HepG2 (cell line): ENCODE measurements around the gene CAMTA1. TPM values are rescaled to one million over a fixed set of nuclear protein-coding genes. Genes with fewer than 3 reads are reported as not detected.

Source experiments
- ATAC-seq: fragments of 200-7000 bp; cut with Tn5 transposase; 3 replicates; pipeline ENCODE4 v1.9.1; 2020; ENCODE audit warnings: mild to moderate bottlenecking, moderate library complexity
- BruUV-seq: library from RNA; stranded (reverse); fragments of 400-500 nt; replicated peaks from 2 replicates; lab custom pipeline; 2021; lab: Mats Ljungman, UMichigan
- CTCF ChIA-PET: fragments of 300-600 bp; formaldehyde crosslinking; extraction: SDS; loops from one replicate; lab custom pipeline; 2021; ENCODE audit warnings: low total read pairs, inconsistent platforms, low intra/inter-chr PET ratio; lab: Yijun Ruan, JAX
- POLR2A ChIA-PET: fragments of 350-600 bp; sonication (Branson Sonifier 250); formaldehyde crosslinking; loops from one replicate; lab custom pipeline; 2020; ENCODE audit warnings: antibody characterized with exemption, inconsistent platforms; lab: Yijun Ruan, JAX
- DNase-seq: peaks from one replicate; pipeline ENCODE4 v3.0.0-alpha.2; 2015; ENCODE audit warnings: low spot score
- FAIRE-seq: peaks from 3 replicates; lab custom pipeline; 2011; peaks lifted over from hg19 to GRCh38; lab: Jason Lieb, UNC
- H2AFZ ChIP-seq: one replicate; pipeline ENCODE4 v1.6.1; 2011; ENCODE audit warnings: low read length, inconsistent platforms
- H3K27ac ChIP-seq: fragments of 300-600 bp; 3 replicates; pipeline ENCODE4 v1.8.0; 2011; ENCODE audit warnings: mixed run types, mild to moderate bottlenecking, mixed read lengths, low read length, inconsistent platforms; ENCODE audit not compliant: insufficient read depth; ENCODE audit errors: extremely low read length
- H3K27me3 ChIP-seq, 2 experiments: fragments of 200-600 bp in 1 of 2; 2 replicates in 1 of 2; 3 replicates in 1 of 2; pipeline versions ENCODE4 v1.6.0 to v1.8.0; 2011; ENCODE audit warnings: low read length in 2 of 2, mild to moderate bottlenecking in 2 of 2, moderate library complexity in 2 of 2, inconsistent platforms in 1 of 2; ENCODE audit not compliant: insufficient read depth in 2 of 2, control insufficient read depth in 1 of 2
- H3K36me3 ChIP-seq, 2 experiments: fragments of 200-600 bp in 1 of 2; replicated peaks in 1 of 2; 2 replicates in 1 of 2; 3 replicates in 1 of 2; pipeline versions ENCODE4 v1.5.1 to v1.8.0; 2011; ENCODE audit warnings: low read length in 2 of 2, inconsistent platforms in 1 of 2; ENCODE audit not compliant: insufficient read depth in 2 of 2, control insufficient read depth in 1 of 2
- H3K4me1 ChIP-seq: 2 replicates; pipeline ENCODE4 v1.5.1; 2012; ENCODE audit warnings: low read length, inconsistent platforms; ENCODE audit not compliant: insufficient read depth
- H3K4me2 ChIP-seq: 2 replicates; pipeline ENCODE4 v1.6.0; 2011; ENCODE audit warnings: low read depth, low read length, inconsistent platforms
- H3K4me3 ChIP-seq, 3 experiments: fragments of 200-600 bp in 1 of 3; sonication (generic), shearing (Covaris generic) in 1 of 3; replicated peaks in 1 of 3; 2 replicates each; pipeline ENCODE4 v1.5.1; 2011 to 2016; ENCODE audit warnings: low read length in 3 of 3, inconsistent platforms in 2 of 3, low read depth in 2 of 3, mild to moderate bottlenecking in 2 of 3, control low read depth in 1 of 3, mixed read lengths in 1 of 3; ENCODE audit not compliant: insufficient read depth in 1 of 3
- H3K79me2 ChIP-seq: one replicate; pipeline ENCODE4 v1.6.1; 2011; ENCODE audit warnings: low read length, inconsistent platforms; ENCODE audit not compliant: insufficient read depth
- H3K9ac ChIP-seq: 2 replicates; pipeline ENCODE4 v1.6.0; 2011; ENCODE audit warnings: mild to moderate bottlenecking, low read depth, low read length, inconsistent platforms; ENCODE audit not compliant: insufficient read depth
- H3K9me3 ChIP-seq: 2 replicates; pipeline ENCODE4 v1.5.1; 2012; ENCODE audit warnings: mild to moderate bottlenecking, low read length
- H4K20me1 ChIP-seq: 2 replicates; pipeline ENCODE4 v1.6.0; 2011; ENCODE audit warnings: inconsistent platforms, mild to moderate bottlenecking, low read length, moderate library complexity; ENCODE audit not compliant: insufficient read depth
- DDIT3 ChIP-seq: sonication (generic); formaldehyde crosslinking; IDR thresholded peaks from 2 replicates; pipeline ENCODE4 v1.4.0; 2020; ENCODE audit warnings: mild to moderate bottlenecking, missing genetic modification reagents
- EEA1 ChIP-seq: sonication (generic); formaldehyde crosslinking; IDR thresholded peaks from 2 replicates; pipeline ENCODE4 v1.5.1; 2020; ENCODE audit warnings: mild to moderate bottlenecking, missing genetic modification reagents, borderline replicate concordance
- KDM4B ChIP-seq: sonication (generic); formaldehyde crosslinking; IDR thresholded peaks from 2 replicates; pipeline ENCODE4 v1.4.0; 2020; ENCODE audit warnings: missing genetic modification reagents
- SP140L ChIP-seq: sonication (generic); formaldehyde crosslinking; IDR thresholded peaks from 2 replicates; pipeline ENCODE4 v1.4.0; 2020; ENCODE audit warnings: missing genetic modification reagents, borderline replicate concordance
- ZFP91 ChIP-seq: sonication (generic); formaldehyde crosslinking; IDR thresholded peaks from 2 replicates; pipeline ENCODE4 v1.9.0; 2022; ENCODE audit warnings: missing genetic modification reagents, mild to moderate bottlenecking, borderline replicate concordance
- ZGPAT ChIP-seq: IDR thresholded peaks from 2 replicates; pipeline ENCODE4 v1.6.1; 2016; ENCODE audit warnings: mild to moderate bottlenecking
- ZMAT3 ChIP-seq: sonication (generic); formaldehyde crosslinking; conservative IDR thresholded peaks from 2 replicates; pipeline ENCODE4 v1.7.0; 2021; ENCODE audit warnings: missing genetic modification reagents
- ZNF10 ChIP-seq: sonication (generic); formaldehyde crosslinking; IDR thresholded peaks from 2 replicates; pipeline ENCODE4 v1.4.0; 2020; ENCODE audit warnings: mild to moderate bottlenecking, low read depth, missing genetic modification reagents, borderline replicate concordance
- ZNF564 ChIP-seq: sonication (generic); formaldehyde crosslinking; IDR thresholded peaks from 2 replicates; pipeline ENCODE4 v1.8.1; 2023; ENCODE audit warnings: mild to moderate bottlenecking, missing genetic modification reagents
- ZNF577 ChIP-seq: sonication (generic); formaldehyde crosslinking; IDR thresholded peaks from 2 replicates; pipeline ENCODE4 v1.4.0; 2020; ENCODE audit warnings: mild to moderate bottlenecking, low read depth, missing genetic modification reagents, borderline replicate concordance
- ZNF607 ChIP-seq: sonication (generic); formaldehyde crosslinking; IDR thresholded peaks from 2 replicates; pipeline ENCODE4 v1.5.1; 2020; ENCODE audit warnings: missing genetic modification reagents, mild to moderate bottlenecking, borderline replicate concordance
- ZNF746 ChIP-seq: sonication (generic); formaldehyde crosslinking; IDR thresholded peaks from 2 replicates; pipeline ENCODE4 v1.8.0; 2022; ENCODE audit warnings: mild to moderate bottlenecking, missing genetic modification reagents
- WGBS: methylation state at CpG from one replicate; pipeline ENCODE4 v1.1.6; 2017; ENCODE audit warnings: low lambda C conversion rate; 5-methylcytosine and 5-hydroxymethylcytosine counted together
- in situ Hi-C: cut with HindIII; loops from 2 replicates; pipeline ENCODE4 v1.10.0; 2017; ENCODE audit warnings: low pct_unique_long_range_greater_than_20kb; ENCODE audit not compliant: extremely low pct_ligation_motif_present
- intact Hi-C: fragments of 100-400 bp; cut with micrococcal nuclease; formaldehyde crosslinking; loops from one replicate; pipeline ENCODE4 v1.10.0; 2022; ENCODE audit not compliant: unreplicated experiment
- polyA plus RNA-seq, 8 experiments: library from polyadenylated mRNA; depleted of rRNA in 3 of 8; stranded (reverse) in 7 of 8; unstranded in 1 of 8; fragments of >200 nt; fragmentation: Illumina TruSeq in 4 of 8; extraction: Trizol in 4 of 8; gene quantifications; 2 replicates each; pipeline versions ENCODE4 v1.2.1 to v1.2.3, GENCODE V29; 2011 to 2016; ENCODE audit warnings: low read depth in 4 of 8, missing spikeins in 1 of 8, mixed read lengths in 1 of 8; ENCODE audit not compliant: insufficient read depth in 1 of 8
- total RNA-seq, 5 experiments: library from RNA; depleted of rRNA; stranded (reverse); fragments of >200 nt; fragmentation: Illumina TruSeq; extraction: Trizol; gene quantifications; 2 replicates each; pipeline ENCODE4 v1.2.3, GENCODE V29; 2016; ENCODE audit warnings: low read depth in 1 of 5

The CAMTA1 gene
- total and polyA plus RNA-seq, 2 of the 13 experiments (the other 11 are each of a cell fraction or from before 2014, with no cell fraction given), result 25.0 to 36.4 TPM

GRCh38 chr1:7098641-7099040, 313.4 kb downstream of the CAMTA1 start:
- Histone ChIP-seq H3K4me3 (no peak overlapping the region), H3K36me3 (no peaks in the 10 kb centered on the region), H3K9ac (no peak overlapping the region), H2AFZ (no peak overlapping the region), H3K4me1 (peaks cover 16% of the 10 kb centered on the region; the same call in 1 of the 2 replicates), H3K4me2 (no peak overlapping the region), H3K27ac (no peak overlapping the region), H4K20me1 (no peaks in the 10 kb centered on the region), H3K79me2 (no peaks in the 10 kb centered on the region), H3K9me3 (0 out of 2 replicates have a peak, but pooled peaks cover 4% of the 10 kb centered on the region), H3K27me3 (peaks cover 6 to 37% of the 10 kb centered on the region in 2 experiments; a peak in 3 of 5 replicates)
- ATAC-seq (no peak), FAIRE-seq (no peak), DNase-seq (no peak)
- CTCF ChIA-PET, result no interaction called here
- intact Hi-C loops, result no loop called here
- WGBS, result 3% methylated on average over 3 of the region's 7 CpGs
- in situ Hi-C loops, result no loop called here
- TF ChIP-seq KDM4B, result no peak
- POLR2A ChIA-PET, result no interaction called here
- BruUV-seq, result no TSS peak

- CTCF ChIA-PET, result no interaction called here
- BruUV-seq, result no TSS peak
Observed at GRCh38 chr1:7100479-7100878, 315.2 kb downstream of the CAMTA1 start.

More at GRCh38 chr1:7100479-7100878, 315.2 kb downstream of the CAMTA1 start:
- H3K4me1 ChIP-seq, result peaks cover 16% of the 10 kb centered on the region; the same call in 1 of the 2 replicates
- no peak overlapping the region for H3K27ac ChIP-seq
- H4K20me1 ChIP-seq, result no peaks in the 10 kb centered on the region
- ATAC-seq (no peak), DNase-seq (no peak), FAIRE-seq (no peak)
- POLR2A ChIA-PET, result no interaction called here
- intact Hi-C loops (no loop called here), in situ Hi-C loops (no loop called here)
- H3K9ac ChIP-seq, result no peak overlapping the region
- H3K79me2 ChIP-seq, result no peaks in the 10 kb centered on the region
- TF ChIP-seq ZFP91 (CRISPR knock-in tag) (no peak), SP140L (CRISPR knock-in tag) (no peak), ZMAT3 (no peak), EEA1 (CRISPR knock-in tag) (no peak), ZNF564 (CRISPR knock-in tag) (no peak), ZNF577 (no peak), ZNF607 (CRISPR knock-in tag) (no peak), ZNF746 (CRISPR knock-in tag) (no peak), DDIT3 (CRISPR knock-in tag) (no peak), ZNF10 (CRISPR knock-in tag) (no peak), ZGPAT (no peak)
- H3K36me3 ChIP-seq, result no peaks in the 10 kb centered on the region
- H3K27me3 ChIP-seq, result peaks cover 2 to 22% of the 10 kb centered on the region in 2 experiments; a peak in 3 of 5 replicates
- H2AFZ ChIP-seq, result no peak overlapping the region
- H3K4me3 ChIP-seq, result no peak overlapping the region
- no peak overlapping the region for H3K4me2 ChIP-seq
- 0 out of 2 replicates have a peak, but pooled peaks cover 4% of the 10 kb centered on the region for H3K9me3 ChIP-seq
- 24% methylated on average over 6 of the region's 8 CpGs for WGBS
